Natural killer cell (primary cell): Measurements from ENCODE around the gene KLHL3. TPM values are rescaled to one million over a fixed set of nuclear protein-coding genes. Genes with fewer than 3 reads are reported as not detected.

Experiments
- ATAC-seq, 3 donors: fragments of 150-1000 bp in 2 of 3; fragments of 200-7000 bp in 1 of 3; cut with Tn5 transposase; 1 replicate in 1 of 3; 2 replicates in 2 of 3; pipeline ENCODE4 v1.10.0; 2021; ENCODE audit warnings: mild to moderate bottlenecking in 2 of 3, moderate library complexity in 2 of 3
- DNase-seq, 2 donors: peaks; one replicate each; pipeline versions ENCODE4 v3.0.0 to v3.0.0-alpha.2; 2013 to 2021; ENCODE audit warnings: mixed read lengths in 1 of 2
- H3K27ac ChIP-seq: one replicate; pipeline ENCODE4 v1.5.1; 2013; ENCODE audit warnings: mild to moderate bottlenecking, low read length
- H3K27me3 ChIP-seq: one replicate; pipeline ENCODE4 v1.6.1; 2013; ENCODE audit warnings: low read length; ENCODE audit not compliant: control insufficient read depth, insufficient read depth
- H3K36me3 ChIP-seq: one replicate; pipeline ENCODE4 v1.6.1; 2013; ENCODE audit warnings: low read length; ENCODE audit not compliant: control insufficient read depth, insufficient read depth
- H3K4me1 ChIP-seq: one replicate; pipeline ENCODE4 v1.6.1; 2013; ENCODE audit warnings: low read length; ENCODE audit not compliant: control insufficient read depth, insufficient read depth
- H3K4me3 ChIP-seq: one replicate; pipeline ENCODE4 v1.5.1; 2013; ENCODE audit warnings: low read length
- H3K9me3 ChIP-seq: one replicate; pipeline ENCODE4 v1.6.1; 2013; ENCODE audit warnings: low read length; ENCODE audit not compliant: control insufficient read depth, insufficient read depth
- H3K27ac Mint-ChIP-seq, 2 donors: one replicate each; pipeline ENCODE4 v1.8.0; 2022; ENCODE audit warnings: mild to moderate bottlenecking in 2 of 2, mixed read lengths in 2 of 2, moderate library complexity in 1 of 2
- H3K27me3 Mint-ChIP-seq, 2 donors: one replicate each; pipeline ENCODE4 v1.8.0; 2022; ENCODE audit warnings: low read depth in 2 of 2, mixed read lengths in 2 of 2
- H3K36me3 Mint-ChIP-seq: one replicate; pipeline ENCODE4 v1.8.0; 2022; ENCODE audit warnings: mixed read lengths
- H3K4me1 Mint-ChIP-seq, 2 donors: one replicate each; pipeline ENCODE4 v1.8.0; 2022; ENCODE audit warnings: mixed read lengths in 2 of 2
- H3K4me3 Mint-ChIP-seq: one replicate; pipeline ENCODE4 v1.8.0; 2022; ENCODE audit warnings: mild to moderate bottlenecking, moderate library complexity, mixed read lengths
- H3K9me3 Mint-ChIP-seq, 2 donors: one replicate each; pipeline ENCODE4 v1.8.0; 2022; ENCODE audit warnings: mixed read lengths in 2 of 2
- WGBS: methylation state at CpG from one replicate; pipeline ENCODE4 v1.1.7; 2013; ENCODE audit warnings: missing lambda C conversion rate; ENCODE audit not compliant: insufficient coverage; 5-methylcytosine and 5-hydroxymethylcytosine counted together
- intact Hi-C: fragments of 100-400 bp; cut with micrococcal nuclease; formaldehyde crosslinking; loops from one replicate; pipeline ENCODE4 v1.14.2; 2022
- total RNA-seq, 4 donors: library from RNA; stranded (reverse); fragments of 120-200 nt in 1 of 4; gene quantifications; one replicate each; pipeline versions ENCODE4 v1.2.3 to v1.2.4, GENCODE V29; 2013 to 2022
- TF ChIP-seq, protein P1 (sequence below): fragments of 200-600 bp; IDR thresholded peaks from one replicate; pipeline ENCODE4 v1.8.0; 2022; ENCODE audit warnings: antibody characterized with exemption

The KLHL3 gene
- total RNA-seq, 3 donors from 2014 or later (not counting 1 experiment from before 2014, with no cell fraction given), result 11.2 to 14.0 (median 13.2) TPM

DNA sequence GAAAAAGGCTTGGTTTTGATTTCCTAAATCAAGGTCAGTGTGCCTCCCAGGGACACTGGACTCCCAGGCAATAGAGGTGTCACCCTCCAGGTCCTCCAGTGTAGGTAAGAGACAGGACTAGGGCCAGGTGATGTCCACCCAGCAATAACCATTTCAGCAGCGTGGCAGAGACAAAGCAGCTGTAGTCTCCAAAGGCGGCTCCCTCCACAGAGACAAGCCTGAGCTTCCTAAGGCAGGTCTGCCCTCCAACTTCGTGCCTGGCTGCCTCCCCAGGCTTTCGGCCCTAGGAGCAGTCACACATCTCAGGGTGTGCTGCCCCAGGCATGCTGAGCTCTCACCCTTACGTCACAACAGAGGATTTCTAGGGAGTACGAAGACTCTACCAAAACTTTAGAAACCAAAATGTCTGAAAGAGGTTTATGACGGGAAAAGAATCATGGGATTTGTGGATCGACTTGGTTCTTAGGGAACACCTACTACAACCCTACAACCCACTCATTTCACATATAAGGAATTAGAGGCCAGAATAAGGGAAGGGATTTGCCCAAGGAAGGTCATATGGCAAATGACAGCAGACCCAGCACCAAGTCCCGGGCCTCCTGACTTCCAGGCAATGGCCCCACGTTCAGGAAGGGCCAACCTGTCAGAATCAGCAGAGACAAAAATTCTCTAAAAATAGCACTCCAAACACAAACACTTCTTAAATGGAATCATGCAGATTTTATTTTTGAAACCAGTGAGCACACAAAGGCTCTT is 105.5 kb downstream of the KLHL3 start:
- Mint-ChIP-seq H3K9me3 (no peaks in the 10 kb centered on the region), H3K27ac (no peak overlapping the region), H3K4me1 (no peaks in the 10 kb centered on the region), H3K4me3 (no peak overlapping the region), H3K27me3 (no peaks in the 10 kb centered on the region), H3K36me3 (no peaks in the 10 kb centered on the region)
- DNase-seq, result peak in 1 of 2 donors; percentile 4
- Histone ChIP-seq H3K36me3 (no peaks in the 10 kb centered on the region), H3K4me1 (no peaks in the 10 kb centered on the region), H3K4me3 (no peak overlapping the region), H3K27me3 (no peaks in the 10 kb centered on the region), H3K9me3 (no peaks in the 10 kb centered on the region), H3K27ac (no peak overlapping the region)
- 80% methylated on average over 9 of the region's 10 CpGs for WGBS
- ATAC-seq, result no peak
- intact Hi-C loops, result no loop called here
- TF ChIP-seq, protein P1, sequence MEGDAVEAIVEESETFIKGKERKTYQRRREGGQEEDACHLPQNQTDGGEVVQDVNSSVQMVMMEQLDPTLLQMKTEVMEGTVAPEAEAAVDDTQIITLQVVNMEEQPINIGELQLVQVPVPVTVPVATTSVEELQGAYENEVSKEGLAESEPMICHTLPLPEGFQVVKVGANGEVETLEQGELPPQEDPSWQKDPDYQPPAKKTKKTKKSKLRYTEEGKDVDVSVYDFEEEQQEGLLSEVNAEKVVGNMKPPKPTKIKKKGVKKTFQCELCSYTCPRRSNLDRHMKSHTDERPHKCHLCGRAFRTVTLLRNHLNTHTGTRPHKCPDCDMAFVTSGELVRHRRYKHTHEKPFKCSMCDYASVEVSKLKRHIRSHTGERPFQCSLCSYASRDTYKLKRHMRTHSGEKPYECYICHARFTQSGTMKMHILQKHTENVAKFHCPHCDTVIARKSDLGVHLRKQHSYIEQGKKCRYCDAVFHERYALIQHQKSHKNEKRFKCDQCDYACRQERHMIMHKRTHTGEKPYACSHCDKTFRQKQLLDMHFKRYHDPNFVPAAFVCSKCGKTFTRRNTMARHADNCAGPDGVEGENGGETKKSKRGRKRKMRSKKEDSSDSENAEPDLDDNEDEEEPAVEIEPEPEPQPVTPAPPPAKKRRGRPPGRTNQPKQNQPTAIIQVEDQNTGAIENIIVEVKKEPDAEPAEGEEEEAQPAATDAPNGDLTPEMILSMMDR, result no peak

DNA sequence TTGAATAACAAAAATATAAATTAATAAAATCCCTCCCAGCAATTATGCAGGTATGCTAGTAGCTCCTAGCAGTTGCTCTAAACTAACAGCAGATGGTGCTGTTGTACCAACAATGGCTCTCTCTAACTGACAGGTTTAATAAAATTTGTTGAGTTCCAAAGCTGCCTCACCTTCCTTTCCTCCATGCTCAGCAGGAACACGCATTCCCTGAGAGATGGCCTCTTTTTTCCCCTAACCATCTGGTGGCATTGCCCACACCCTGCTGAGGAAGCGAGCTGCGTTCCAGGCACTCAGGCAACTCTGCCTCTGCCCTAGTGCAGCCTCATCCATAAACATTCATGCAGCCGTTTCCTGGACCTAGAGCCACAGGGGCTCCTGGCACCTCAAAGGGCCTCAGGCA is 106.2 kb downstream of the KLHL3 start:
- Histone ChIP-seq H3K27ac (no peak overlapping the region), H3K4me3 (no peak overlapping the region), H3K36me3 (no peaks in the 10 kb centered on the region), H3K9me3 (no peaks in the 10 kb centered on the region), H3K27me3 (no peaks in the 10 kb centered on the region), H3K4me1 (no peaks in the 10 kb centered on the region)
- intact Hi-C loops, result loop anchor here (1.0 to 2.0 kb wide), 3 partner anchors 114 to 504 kb away; no protein-coding TSS in a partner anchor
- Mint-ChIP-seq H3K36me3 (no peaks in the 10 kb centered on the region), H3K27ac (no peak overlapping the region), H3K4me1 (no peaks in the 10 kb centered on the region), H3K27me3 (no peaks in the 10 kb centered on the region), H3K4me3 (no peak overlapping the region), H3K9me3 (no peaks in the 10 kb centered on the region)
- ATAC-seq, result peak; percentile 77 to 87 (median 79)
- DNase-seq, result peak in 1 of 2 donors; percentile 75
- TF ChIP-seq, protein P1, result peak; percentile 94
- 51% methylated on average over 4 of the region's 4 CpGs for WGBS

DNA sequence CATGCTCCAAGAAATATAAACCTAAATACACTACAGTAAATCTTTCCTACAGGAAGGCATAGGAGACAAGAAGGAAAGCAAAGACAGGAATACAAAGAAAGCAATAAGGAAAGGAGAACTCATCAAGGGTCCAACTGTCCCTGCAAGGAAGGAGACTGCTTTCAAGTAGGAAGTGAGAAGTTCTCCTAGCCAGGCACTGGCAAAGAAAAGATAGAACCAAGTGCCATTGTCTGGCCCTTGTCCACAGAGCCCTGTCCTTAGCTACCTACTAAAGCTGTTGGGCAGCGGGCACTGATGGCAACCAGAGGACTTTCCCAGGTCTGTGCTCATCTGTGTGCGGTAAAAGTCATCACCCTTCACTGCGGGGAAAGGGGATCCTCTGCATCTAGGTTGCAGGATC is 108.2 kb downstream of the KLHL3 start:
- no peaks in the 10 kb centered on the region for H3K9me3 Mint-ChIP-seq
- Histone ChIP-seq H3K4me1 (no peaks in the 10 kb centered on the region), H3K27me3 (no peaks in the 10 kb centered on the region), H3K36me3 (peaks cover 2% of the 10 kb centered on the region), H3K27ac (no peak overlapping the region), H3K4me3 (no peak overlapping the region), H3K9me3 (no peaks in the 10 kb centered on the region)
- H3K4me3 Mint-ChIP-seq, result no peak overlapping the region
- TF ChIP-seq, protein P1, result no peak
- WGBS, result 96% methylated on average over 3 of the region's 3 CpGs
- H3K27ac Mint-ChIP-seq, result no peak overlapping the region
- intact Hi-C loops, result loop anchor here (2.0 kb wide), 1 partner anchor 441 kb away; no protein-coding TSS in a partner anchor
- no peaks in the 10 kb centered on the region for H3K36me3 Mint-ChIP-seq
- H3K27me3 Mint-ChIP-seq, result no peaks in the 10 kb centered on the region
- H3K4me1 Mint-ChIP-seq, result no peaks in the 10 kb centered on the region
- DNase-seq, result no peak
- ATAC-seq, result no peak
